ENCODE results near the gene THAP8. TPM values are rescaled to one million over a fixed set of nuclear protein-coding genes. Genes with fewer than 3 reads are reported as not detected.

Gene THAP8
- total and polyA plus RNA-seq, 2 of the 13 experiments (the other 11 are each of a cell fraction or from before 2014, with no cell fraction given): 1.7 to 3.7 TPM

DNA sequence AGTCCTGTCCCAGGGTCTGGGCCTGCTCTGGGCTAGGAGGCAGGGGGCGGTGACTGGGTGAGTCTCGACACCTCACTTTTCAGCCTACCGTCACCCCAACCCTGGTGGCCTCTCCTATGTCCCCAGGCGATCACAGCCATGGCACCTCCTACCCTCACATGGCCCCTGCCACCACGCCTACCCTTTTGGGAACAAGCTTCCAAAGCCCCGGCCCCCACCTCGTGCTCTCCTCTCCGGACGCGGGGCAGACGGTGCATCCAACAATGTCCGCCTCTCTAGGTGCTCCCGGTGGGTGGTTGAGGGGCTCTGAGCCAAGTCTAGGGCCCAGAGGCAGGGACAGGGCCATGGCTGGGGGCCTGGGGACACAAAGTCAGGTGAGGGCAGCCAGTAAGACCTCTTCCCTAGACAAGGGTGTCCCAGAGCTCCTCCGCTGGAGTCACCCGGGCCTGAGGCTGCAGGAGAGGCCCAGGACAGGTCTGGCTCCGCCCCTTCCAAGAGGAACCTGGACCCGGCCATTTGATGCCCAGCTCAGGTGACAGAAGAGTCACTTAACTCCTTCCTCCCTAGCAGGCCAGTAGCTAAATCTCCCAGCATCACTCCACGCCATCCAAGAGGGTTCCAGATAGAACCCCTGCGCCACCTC, 45.6 kb downstream of the THAP8 start, which contains the start of gene SYNE4 (continued):
- TF ChIP-seq BRCA1 (CRISPR knock-in tag; IDR thresholded peaks at IDR 0.05) (0 out of 2 replicates have a peak, but pooled peaks have one; percentile 67), TGIF2 (CRISPR knock-in tag; IDR thresholded peaks at IDR 0.05) (0 out of 2 replicates have a peak, but pooled peaks have one; percentile 29), ZNF20 (CRISPR knock-in tag; IDR thresholded peaks at IDR 0.05) (no peak), ZMYM4 (CRISPR knock-in tag; IDR thresholded peaks at IDR 0.05) (peak; percentile 44; the same call in 1 of the 2 replicates), ZNF562 (CRISPR knock-in tag; IDR thresholded peaks at IDR 0.05; ENCODE audit: borderline replicate concordance) (no peak), ZSCAN22 (CRISPR knock-in tag; IDR thresholded peaks at IDR 0.05) (no peak), STAT5B (CRISPR knock-in tag; IDR thresholded peaks at IDR 0.05) (no peak), ZFP62 (CRISPR knock-in tag; IDR thresholded peaks at IDR 0.05) (no peak), JUND (CRISPR knock-in tag; IDR thresholded peaks at IDR 0.05) (no peak), EED (CRISPR knock-in tag; IDR thresholded peaks at IDR 0.05) (no peak), CBX2 (IDR thresholded peaks at IDR 0.05; ENCODE audit: low read depth, low read length) (no peak), CBX2 (CRISPR knock-in tag; IDR thresholded peaks at IDR 0.05; ENCODE audit: low read depth) (no peak), HNRNPL (IDR thresholded peaks at IDR 0.05; ENCODE audit: low read depth, low read length) (no peak), ZC3H4 (CRISPR knock-in tag; IDR thresholded peaks at IDR 0.05; ENCODE audit: borderline replicate concordance) (0 out of 2 replicates have a peak, but pooled peaks have one; percentile 54)
- TF ChIP-seq, protein P1, sequence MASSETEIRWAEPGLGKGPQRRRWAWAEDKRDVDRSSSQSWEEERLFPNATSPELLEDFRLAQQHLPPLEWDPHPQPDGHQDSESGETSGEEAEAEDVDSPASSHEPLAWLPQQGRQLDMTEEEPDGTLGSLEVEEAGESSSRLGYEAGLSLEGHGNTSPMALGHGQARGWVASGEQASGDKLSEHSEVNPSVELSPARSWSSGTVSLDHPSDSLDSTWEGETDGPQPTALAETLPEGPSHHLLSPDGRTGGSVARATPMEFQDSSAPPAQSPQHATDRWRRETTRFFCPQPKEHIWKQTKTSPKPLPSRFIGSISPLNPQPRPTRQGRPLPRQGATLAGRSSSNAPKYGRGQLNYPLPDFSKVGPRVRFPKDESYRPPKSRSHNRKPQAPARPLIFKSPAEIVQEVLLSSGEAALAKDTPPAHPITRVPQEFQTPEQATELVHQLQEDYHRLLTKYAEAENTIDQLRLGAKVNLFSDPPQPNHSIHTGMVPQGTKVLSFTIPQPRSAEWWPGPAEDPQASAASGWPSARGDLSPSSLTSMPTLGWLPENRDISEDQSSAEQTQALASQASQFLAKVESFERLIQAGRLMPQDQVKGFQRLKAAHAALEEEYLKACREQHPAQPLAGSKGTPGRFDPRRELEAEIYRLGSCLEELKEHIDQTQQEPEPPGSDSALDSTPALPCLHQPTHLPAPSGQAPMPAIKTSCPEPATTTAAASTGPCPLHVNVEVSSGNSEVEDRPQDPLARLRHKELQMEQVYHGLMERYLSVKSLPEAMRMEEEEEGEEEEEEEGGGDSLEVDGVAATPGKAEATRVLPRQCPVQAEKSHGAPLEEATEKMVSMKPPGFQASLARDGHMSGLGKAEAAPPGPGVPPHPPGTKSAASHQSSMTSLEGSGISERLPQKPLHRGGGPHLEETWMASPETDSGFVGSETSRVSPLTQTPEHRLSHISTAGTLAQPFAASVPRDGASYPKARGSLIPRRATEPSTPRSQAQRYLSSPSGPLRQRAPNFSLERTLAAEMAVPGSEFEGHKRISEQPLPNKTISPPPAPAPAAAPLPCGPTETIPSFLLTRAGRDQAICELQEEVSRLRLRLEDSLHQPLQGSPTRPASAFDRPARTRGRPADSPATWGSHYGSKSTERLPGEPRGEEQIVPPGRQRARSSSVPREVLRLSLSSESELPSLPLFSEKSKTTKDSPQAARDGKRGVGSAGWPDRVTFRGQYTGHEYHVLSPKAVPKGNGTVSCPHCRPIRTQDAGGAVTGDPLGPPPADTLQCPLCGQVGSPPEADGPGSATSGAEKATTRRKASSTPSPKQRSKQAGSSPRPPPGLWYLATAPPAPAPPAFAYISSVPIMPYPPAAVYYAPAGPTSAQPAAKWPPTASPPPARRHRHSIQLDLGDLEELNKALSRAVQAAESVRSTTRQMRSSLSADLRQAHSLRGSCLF (CRISPR knock-in tag; IDR thresholded peaks at IDR 0.05; ENCODE audit: borderline replicate concordance): no peak
- TF ChIP-seq, protein P2, sequence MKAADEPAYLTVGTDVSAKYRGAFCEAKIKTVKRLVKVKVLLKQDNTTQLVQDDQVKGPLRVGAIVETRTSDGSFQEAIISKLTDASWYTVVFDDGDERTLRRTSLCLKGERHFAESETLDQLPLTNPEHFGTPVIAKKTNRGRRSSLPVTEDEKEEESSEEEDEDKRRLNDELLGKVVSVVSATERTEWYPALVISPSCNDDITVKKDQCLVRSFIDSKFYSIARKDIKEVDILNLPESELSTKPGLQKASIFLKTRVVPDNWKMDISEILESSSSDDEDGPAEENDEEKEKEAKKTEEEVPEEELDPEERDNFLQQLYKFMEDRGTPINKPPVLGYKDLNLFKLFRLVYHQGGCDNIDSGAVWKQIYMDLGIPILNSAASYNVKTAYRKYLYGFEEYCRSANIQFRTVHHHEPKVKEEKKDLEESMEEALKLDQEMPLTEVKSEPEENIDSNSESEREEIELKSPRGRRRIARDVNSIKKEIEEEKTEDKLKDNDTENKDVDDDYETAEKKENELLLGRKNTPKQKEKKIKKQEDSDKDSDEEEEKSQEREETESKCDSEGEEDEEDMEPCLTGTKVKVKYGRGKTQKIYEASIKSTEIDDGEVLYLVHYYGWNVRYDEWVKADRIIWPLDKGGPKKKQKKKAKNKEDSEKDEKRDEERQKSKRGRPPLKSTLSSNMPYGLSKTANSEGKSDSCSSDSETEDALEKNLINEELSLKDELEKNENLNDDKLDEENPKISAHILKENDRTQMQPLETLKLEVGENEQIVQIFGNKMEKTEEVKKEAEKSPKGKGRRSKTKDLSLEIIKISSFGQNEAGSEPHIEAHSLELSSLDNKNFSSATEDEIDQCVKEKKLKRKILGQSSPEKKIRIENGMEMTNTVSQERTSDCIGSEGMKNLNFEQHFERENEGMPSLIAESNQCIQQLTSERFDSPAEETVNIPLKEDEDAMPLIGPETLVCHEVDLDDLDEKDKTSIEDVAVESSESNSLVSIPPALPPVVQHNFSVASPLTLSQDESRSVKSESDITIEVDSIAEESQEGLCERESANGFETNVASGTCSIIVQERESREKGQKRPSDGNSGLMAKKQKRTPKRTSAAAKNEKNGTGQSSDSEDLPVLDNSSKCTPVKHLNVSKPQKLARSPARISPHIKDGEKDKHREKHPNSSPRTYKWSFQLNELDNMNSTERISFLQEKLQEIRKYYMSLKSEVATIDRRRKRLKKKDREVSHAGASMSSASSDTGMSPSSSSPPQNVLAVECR (CRISPR knock-in tag; IDR thresholded peaks at IDR 0.05; ENCODE audit: borderline replicate concordance): peak; percentile 80; the same call in 1 of the 2 replicates
- TF ChIP-seq, protein P3, sequence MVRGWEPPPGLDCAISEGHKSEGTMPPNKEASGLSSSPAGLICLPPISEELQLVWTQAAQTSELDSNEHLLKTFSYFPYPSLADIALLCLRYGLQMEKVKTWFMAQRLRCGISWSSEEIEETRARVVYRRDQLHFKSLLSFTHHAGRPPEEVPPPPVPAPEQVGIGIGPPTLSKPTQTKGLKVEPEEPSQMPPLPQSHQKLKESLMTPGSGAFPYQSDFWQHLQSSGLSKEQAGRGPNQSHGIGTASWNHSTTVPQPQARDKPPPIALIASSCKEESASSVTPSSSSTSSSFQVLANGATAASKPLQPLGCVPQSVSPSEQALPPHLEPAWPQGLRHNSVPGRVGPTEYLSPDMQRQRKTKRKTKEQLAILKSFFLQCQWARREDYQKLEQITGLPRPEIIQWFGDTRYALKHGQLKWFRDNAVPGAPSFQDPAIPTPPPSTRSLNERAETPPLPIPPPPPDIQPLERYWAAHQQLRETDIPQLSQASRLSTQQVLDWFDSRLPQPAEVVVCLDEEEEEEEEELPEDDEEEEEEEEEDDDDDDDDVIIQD (CRISPR knock-in tag; IDR thresholded peaks at IDR 0.05; ENCODE audit: low read depth): no peak
- TF ChIP-seq, protein P4, sequence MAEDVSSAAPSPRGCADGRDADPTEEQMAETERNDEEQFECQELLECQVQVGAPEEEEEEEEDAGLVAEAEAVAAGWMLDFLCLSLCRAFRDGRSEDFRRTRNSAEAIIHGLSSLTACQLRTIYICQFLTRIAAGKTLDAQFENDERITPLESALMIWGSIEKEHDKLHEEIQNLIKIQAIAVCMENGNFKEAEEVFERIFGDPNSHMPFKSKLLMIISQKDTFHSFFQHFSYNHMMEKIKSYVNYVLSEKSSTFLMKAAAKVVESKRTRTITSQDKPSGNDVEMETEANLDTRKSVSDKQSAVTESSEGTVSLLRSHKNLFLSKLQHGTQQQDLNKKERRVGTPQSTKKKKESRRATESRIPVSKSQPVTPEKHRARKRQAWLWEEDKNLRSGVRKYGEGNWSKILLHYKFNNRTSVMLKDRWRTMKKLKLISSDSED (CRISPR knock-in tag; IDR thresholded peaks at IDR 0.05): no peak
